Omental fat pad (tissue), 4 donors: ENCODE results near the gene CELF2. TPM values are rescaled to one million over a fixed set of nuclear protein-coding genes. Genes with fewer than 3 reads are reported as not detected.

Experiments used
- ATAC-seq: fragments of 150-250 bp; one replicate; pipeline ENCODE4 v1.9.1; 2016; ENCODE audit warnings: mild to moderate bottlenecking, moderate library complexity; ENCODE audit not compliant: low FRiP score
- DNase-seq: peaks from one replicate; pipeline ENCODE4 v3.0.0-alpha.2; 2019; ENCODE audit warnings: low spot score
- total RNA-seq, 4 donors: library from RNA; depleted of rRNA; stranded (reverse); fragments of >200 nt; gene quantifications; one replicate each; pipeline ENCODE4 v1.1.0, GENCODE V29; 2016
- TF ChIP-seq, protein P1 (sequence below), 3 donors: fragments of 450-650 bp; IDR thresholded peaks; one replicate each; pipeline ENCODE4 v1.5.1; 2016 to 2017; ENCODE audit warnings: antibody characterized with exemption in 3 of 3, mild to moderate bottlenecking in 3 of 3, moderate library complexity in 2 of 3

Gene CELF2
- total RNA-seq, 4 donors from 2014 or later: 81.7 to 116 (median 104) TPM

DNA sequence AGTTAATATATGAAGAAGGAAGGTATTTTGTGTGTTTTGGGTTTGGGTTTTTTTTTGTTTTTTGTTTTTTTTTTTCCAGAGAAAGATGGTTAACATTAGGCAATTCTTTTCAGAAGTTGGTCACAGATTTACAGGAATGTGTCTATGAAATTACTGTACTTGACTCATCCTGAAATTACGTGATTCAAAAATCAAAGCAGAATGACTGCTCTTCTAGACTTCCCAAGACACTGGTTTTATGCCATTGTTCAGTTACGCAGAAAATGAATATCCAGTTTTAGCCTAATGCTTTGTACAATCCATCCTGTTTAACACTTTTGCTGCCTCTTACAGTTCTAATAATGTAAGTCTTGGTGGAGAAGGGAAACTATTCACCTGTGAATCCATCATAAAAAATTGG, 39.7 kb upstream of the CELF2 start:
- no peak for ATAC-seq
- TF ChIP-seq, protein P1, sequence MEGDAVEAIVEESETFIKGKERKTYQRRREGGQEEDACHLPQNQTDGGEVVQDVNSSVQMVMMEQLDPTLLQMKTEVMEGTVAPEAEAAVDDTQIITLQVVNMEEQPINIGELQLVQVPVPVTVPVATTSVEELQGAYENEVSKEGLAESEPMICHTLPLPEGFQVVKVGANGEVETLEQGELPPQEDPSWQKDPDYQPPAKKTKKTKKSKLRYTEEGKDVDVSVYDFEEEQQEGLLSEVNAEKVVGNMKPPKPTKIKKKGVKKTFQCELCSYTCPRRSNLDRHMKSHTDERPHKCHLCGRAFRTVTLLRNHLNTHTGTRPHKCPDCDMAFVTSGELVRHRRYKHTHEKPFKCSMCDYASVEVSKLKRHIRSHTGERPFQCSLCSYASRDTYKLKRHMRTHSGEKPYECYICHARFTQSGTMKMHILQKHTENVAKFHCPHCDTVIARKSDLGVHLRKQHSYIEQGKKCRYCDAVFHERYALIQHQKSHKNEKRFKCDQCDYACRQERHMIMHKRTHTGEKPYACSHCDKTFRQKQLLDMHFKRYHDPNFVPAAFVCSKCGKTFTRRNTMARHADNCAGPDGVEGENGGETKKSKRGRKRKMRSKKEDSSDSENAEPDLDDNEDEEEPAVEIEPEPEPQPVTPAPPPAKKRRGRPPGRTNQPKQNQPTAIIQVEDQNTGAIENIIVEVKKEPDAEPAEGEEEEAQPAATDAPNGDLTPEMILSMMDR (IDR thresholded peaks at IDR 0.05): no peak
- DNase-seq: no peak

DNA sequence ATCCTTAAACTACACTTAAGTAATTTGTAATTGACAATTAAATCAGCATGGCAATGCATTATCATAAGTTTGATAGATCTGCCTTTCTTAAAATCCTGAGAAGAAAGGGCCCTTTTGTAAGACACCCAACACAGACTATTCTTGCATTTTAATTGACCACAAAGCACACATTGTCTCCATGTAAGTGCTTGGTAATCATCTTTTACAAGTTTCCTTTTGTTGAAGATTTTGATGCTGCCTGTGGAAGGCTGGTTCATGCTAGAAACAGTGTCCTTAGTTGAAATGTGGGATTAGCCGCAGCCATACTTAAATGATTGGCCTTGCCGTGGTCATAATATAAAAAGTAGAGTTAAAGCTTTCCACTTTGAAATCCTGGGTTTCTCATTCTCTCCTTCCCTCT, 32.3 kb upstream of the CELF2 start:
- no peak for DNase-seq
- no peak for ATAC-seq
- TF ChIP-seq, protein P1 (IDR thresholded peaks at IDR 0.05): no peak

DNA sequence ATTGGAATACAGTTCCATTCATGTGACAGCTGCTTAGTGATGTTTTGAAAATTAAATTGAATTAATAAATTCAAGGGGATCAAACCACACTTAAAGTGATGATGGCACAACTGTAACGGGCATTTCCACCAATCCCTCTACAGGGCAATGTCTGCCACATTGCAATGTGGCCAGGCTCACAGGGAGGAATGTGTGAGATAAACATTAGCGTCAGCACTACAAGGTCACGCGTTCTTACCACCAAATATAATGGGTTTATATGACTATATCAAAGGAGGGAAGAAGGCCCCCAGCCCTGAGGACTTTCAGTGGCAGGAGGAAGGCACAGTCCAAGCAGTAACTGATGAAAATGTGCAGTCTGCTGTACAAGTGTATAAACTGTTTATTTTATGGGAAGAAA, 31.1 kb upstream of the CELF2 start:
- TF ChIP-seq, protein P1 (IDR thresholded peaks at IDR 0.05): no peak
- ATAC-seq (no peak), DNase-seq (no peak)

DNA sequence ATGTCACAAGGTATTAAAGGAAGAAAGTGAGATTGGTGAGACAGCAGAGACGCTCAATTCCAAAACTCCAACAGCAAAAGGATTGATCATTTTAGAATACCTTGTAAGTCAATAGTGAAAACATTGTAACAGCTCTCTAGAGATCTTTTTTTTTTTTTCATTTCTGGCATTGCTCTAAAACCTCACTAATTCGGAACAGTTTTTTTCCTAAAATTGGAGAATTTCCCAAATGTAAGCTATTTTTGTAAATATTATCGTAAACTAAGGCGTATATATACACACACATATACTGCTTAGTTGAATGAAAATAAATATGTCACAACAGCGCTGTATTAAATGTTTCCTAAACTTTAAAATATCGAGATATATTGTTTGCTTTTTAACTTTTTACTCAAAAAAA, 30.6 kb upstream of the CELF2 start:
- DNase-seq (no peak), ATAC-seq (no peak)
- TF ChIP-seq, protein P1 (IDR thresholded peaks at IDR 0.05): no peak

DNA sequence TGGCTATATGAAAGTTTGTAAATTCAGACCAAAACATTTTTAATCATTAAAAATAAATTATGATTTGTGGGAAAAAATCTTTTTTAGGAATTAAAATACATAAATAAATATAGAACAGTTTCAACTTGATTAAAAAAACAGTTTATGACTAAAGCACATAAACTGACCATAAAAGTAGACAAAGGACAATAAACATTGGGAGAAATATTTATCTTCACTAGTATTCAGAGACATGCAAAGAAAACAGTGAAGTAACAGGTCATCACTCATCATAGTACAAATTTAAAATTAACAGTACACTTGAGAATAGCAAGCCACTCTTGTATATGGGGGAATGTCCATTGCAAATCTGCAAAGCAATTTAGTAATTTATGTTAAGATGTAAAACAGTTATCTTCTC, 28.0 kb upstream of the CELF2 start:
- TF ChIP-seq, protein P1 (IDR thresholded peaks at IDR 0.05): no peak
- DNase-seq (no peak), ATAC-seq (no peak)

DNA sequence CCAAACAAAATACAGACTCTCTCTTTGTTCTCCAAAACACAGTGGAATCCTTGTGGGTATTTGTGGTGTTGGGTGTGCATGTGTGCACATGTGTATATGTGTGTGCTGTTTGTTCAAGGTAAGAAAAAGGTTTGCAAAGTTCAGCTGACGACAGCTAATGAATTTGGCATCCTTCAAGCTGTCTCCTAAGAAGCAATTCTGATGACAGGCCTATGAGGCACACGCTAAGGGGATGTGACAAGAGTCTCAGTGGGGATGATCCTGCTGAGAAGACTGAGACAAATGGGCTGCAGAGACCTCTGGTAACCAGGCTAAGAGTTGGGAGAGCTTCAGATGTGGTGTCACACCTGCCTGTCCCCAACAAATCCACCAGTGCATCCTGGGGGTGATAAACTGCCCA, 26.5 kb upstream of the CELF2 start:
- no peak for DNase-seq
- no peak for ATAC-seq
- TF ChIP-seq, protein P1 (IDR thresholded peaks at IDR 0.05): no peak

DNA sequence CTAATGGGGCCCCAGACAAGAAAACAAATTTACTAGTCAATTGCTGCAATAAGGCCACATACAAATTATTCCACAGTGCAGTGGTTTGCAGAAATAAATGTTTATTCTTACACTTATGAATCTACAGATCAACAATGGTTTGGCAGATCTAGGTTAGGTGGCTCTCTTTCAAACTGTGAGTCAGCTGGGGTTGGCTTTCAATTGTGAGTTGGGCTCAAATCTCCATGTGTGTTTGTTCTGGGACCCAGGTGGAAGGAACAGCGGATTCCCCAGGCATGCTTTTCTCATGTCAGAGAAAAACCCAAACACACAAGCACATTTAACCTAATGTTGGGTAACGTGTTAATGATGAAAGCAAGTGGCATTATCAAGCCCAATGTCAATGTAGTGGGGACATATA, 25.6 kb upstream of the CELF2 start:
- TF ChIP-seq, protein P1 (IDR thresholded peaks at IDR 0.05): no peak
- DNase-seq: no peak
- no peak for ATAC-seq
